D721Med (cell line): ENCODE measurements around the gene ENPP6.

Experiments
- DNase-seq: peaks from one replicate; pipeline ENCODE4 v3.0.0; 2011; ENCODE audit warnings: low spot score; ENCODE audit not compliant: insufficient read length
- FAIRE-seq: peaks from 2 replicates; lab custom pipeline; 2011; peaks lifted over from hg19 to GRCh38; lab: Jason Lieb, UNC
- TF ChIP-seq, protein P1 (sequence below): IDR thresholded peaks from 2 replicates; pipeline ENCODE4 v1.5.1; 2012; ENCODE audit warnings: mild to moderate bottlenecking, control low read depth; ENCODE audit not compliant: insufficient read depth; ENCODE audit errors: missing control alignments

The ENPP6 gene

DNA sequence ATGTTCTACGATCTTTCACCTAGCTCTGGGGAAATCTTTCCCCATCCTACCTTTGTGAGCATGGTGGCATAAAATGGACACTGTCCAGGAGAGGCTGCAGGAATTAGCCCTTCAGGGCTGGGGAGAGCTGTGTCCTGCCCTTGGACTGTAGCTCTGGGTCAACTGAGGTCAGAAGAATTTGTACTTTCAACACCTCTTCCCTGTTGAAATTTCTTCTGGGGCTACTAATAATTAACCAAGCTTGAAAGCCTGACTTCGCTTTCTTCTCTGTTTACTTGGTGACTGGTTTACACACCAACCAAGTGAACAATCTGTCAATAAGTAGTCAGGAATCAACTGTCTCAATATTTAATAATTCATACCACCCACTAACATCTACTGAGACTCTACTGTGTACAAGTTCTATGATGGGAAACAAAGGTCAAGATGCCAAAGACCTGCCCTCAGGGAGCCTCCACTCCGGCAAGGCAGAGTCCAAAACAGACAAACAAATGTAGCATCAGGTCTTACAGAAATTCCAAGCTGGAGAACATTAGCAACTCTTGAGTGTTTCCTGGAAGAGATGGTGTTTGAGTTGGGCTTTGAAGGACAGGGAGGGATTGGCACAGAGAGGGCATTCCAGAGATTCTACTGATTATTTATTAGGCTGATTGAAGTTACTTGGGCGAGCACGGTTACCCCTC lies 113.1 kb downstream of the ENPP6 start:
- FAIRE-seq: no peak
- TF ChIP-seq, protein P1, sequence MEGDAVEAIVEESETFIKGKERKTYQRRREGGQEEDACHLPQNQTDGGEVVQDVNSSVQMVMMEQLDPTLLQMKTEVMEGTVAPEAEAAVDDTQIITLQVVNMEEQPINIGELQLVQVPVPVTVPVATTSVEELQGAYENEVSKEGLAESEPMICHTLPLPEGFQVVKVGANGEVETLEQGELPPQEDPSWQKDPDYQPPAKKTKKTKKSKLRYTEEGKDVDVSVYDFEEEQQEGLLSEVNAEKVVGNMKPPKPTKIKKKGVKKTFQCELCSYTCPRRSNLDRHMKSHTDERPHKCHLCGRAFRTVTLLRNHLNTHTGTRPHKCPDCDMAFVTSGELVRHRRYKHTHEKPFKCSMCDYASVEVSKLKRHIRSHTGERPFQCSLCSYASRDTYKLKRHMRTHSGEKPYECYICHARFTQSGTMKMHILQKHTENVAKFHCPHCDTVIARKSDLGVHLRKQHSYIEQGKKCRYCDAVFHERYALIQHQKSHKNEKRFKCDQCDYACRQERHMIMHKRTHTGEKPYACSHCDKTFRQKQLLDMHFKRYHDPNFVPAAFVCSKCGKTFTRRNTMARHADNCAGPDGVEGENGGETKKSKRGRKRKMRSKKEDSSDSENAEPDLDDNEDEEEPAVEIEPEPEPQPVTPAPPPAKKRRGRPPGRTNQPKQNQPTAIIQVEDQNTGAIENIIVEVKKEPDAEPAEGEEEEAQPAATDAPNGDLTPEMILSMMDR: no peak
- no peak for DNase-seq

DNA sequence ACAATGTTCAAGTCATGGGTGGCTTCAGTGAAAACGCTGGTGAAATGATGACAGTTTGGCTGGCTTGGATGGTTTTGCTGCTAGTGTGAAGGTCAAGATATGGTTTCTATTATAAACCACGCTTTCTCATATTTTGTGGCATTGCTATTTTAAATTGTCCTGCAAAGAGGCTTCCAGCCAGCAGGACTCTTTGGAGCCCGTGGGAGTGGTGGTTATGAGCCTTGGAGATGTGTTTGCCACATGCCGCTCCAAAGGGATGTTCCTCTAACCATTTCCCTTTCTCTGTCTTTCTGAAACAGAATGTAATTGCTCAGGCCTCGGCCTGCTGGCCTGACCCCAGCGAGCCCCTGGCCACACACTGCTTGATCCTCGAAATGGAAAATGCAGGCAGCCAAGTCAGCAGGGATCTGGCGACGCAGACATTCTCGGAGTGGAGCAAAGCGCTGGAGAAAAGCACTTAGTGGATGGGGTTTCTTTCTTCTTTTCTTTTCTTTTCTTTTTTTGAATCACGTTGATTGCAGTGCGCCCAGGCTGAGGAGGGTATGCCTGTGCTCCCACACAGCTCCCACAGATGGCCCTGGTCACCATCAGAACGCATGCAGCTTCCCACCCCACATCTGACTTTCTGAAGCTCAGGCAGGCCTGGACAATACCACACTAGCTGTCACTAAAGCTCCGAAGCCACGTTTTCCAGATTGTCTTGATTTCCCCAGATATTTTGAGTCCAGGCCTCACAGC lies 114.0 kb downstream of the ENPP6 start:
- no peak for FAIRE-seq
- TF ChIP-seq, protein P1: no peak
- no peak for DNase-seq

DNA sequence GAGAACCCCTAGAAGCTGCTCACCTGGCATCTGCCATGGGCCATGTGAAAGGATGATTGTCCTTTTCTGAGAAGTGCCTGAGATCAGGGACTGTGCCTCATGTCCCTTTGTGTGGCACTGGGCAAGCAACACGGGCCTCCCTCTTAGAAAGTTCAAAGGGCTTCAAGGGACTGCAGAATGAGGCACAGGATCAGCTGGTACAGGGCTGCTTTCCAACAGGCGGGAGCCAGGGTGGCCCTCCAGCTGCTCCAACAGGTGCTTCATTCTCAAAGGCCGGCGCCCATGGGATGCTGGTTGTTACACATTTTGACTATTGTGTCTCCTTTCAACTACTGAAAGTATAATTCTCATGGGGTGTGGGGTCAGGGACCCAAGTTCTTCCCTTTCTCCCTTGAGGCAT lies 114.7 kb downstream of the ENPP6 start:
- TF ChIP-seq, protein P1: no peak
- no peak for DNase-seq
- no peak for FAIRE-seq

DNA sequence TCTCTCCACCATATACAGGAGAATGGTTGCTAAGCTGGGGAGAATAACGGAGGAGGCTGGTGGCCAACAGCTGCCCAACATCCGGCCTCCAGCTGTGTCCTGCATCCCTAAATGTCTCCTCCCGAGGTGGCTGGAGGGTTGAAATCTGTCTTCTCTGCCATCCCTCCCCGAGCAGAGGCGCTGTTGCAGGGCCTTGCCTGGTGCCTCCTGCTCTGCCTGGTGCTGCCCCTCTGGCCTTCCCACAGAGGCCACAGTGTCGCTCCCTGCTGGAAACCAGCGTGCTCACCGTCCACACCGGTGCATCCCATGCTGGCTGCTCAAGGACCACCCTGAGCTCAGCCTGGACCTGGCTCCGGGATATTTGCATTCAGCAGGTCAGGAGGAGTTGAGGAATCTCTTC lies 115.2 kb downstream of the ENPP6 start:
- TF ChIP-seq, protein P1: no peak
- no peak for DNase-seq
- FAIRE-seq: no peak

DNA sequence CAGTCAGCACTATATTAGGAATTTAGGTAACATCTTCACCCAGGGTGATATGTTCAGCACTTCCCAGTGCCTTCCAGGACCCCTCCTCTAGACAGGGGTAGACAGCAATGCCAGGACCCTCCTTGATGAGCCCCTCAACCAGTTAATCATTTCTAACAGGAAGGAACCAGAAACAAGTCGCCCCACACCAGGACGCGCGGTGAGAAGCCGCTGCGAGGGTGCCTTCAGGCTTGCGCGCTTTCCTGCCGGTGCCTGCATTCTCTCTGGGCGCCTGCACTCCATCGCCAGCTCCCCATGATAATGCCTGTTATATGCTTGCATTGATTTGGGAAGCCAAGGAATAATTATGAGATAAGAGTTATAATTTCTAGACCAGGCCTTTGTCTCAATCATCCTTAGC lies 116.0 kb downstream of the ENPP6 start:
- DNase-seq (no peak), FAIRE-seq (no peak)
- TF ChIP-seq, protein P1: no peak

DNA sequence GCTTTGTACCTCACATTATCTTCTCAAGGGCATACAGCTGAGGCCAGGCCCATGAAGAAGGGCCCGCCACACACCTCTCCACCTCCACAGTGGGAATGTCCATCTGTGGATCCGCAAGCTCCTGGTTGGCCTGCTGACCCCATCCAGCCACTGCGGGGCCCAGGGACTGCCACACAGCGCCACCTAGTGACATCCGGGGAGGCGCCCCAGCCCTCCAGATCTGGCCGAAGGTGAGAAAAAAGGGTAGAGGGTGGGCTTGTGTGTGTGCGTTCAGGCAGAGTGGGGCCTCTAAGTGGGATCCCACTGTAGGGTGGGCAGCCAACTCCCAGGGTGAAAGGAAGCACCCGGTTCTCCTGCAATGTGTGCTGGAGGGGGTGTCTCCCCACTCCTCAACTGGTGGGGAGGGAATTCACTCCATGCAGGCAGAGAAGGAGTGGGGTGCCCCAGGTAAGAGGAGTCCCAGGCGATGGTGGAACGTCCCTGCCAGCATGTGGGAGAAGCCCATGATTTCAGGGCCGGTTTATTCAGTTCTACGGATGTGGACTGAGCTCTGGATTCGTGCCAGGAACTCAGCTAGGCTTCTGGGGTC lies 117.3 kb downstream of the ENPP6 start:
- FAIRE-seq (no peak), DNase-seq (peak; percentile 55)
- TF ChIP-seq, protein P1: peak; percentile 90
